HG03521 (cell line): ENCODE results near the gene CHRNA7.
"Not testable (repeated sequence)": the region's sequence is repeated elsewhere in the genome, so short reads cannot be mapped to it uniquely, and the experiment has no call there.

ENCODE experiments used
- ATAC-seq: cut with Tn5 transposase; IDR thresholded peaks from one replicate; pipeline ENCODE4 v1.9.1; 2021; ENCODE audit warnings: mild to moderate bottlenecking, moderate library complexity; ENCODE audit not compliant: unreplicated experiment

Gene CHRNA7

DNA sequence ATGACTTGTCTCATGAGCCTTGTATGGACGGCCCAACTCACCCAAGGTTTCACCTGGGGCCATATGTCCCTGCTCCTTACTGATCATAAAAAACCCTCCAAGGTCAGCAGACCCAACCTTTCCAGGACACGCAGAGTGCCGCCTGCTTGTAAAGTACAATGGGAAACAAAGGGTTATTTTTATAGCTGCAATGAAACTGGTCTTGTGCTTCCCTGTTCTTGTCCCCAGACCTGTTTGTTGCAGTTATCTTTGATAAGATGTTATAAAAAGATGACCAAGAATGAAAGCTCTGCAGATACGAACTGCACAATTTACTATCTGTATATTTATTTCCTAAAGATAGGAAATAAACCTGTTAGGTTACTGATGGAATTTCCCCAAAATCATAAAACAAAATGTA is 136.0 kb downstream of the CHRNA7 start:
- not testable (repeated sequence) for ATAC-seq

GRCh38 chr15:32167913-32168312 is 137.6 kb downstream of the CHRNA7 start:
- not testable (repeated sequence) for ATAC-seq

GRCh38 chr15:32180579-32180978 is 150.3 kb downstream of the CHRNA7 start:
- ATAC-seq: not testable (repeated sequence)

GRCh38 chr15:32193780-32194179 is 163.5 kb downstream of the CHRNA7 start:
- not testable (repeated sequence) for ATAC-seq

DNA sequence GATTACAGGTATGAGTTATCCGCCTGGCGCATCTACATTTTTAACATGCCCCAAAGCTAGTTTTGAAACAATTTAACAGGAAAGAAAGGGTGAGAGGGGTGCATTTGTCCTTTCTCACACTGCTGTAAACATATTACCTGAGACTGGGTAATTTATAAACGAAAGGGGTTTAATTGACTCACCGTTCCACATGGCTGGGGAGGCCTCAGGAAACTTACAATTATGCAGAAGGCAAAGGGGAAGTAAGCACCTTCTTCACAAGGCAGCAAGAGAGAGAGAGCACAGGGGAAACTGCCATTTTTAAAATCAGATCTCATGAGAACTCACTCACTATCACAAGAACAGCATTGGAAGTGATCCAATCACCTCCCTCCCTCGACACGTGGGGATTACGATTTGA is 165.9 kb downstream of the CHRNA7 start:
- not testable (repeated sequence) for ATAC-seq

- ATAC-seq: not testable (repeated sequence)
Observed at GRCh38 chr15:32198938-32199337, 168.6 kb downstream of the CHRNA7 start.

DNA sequence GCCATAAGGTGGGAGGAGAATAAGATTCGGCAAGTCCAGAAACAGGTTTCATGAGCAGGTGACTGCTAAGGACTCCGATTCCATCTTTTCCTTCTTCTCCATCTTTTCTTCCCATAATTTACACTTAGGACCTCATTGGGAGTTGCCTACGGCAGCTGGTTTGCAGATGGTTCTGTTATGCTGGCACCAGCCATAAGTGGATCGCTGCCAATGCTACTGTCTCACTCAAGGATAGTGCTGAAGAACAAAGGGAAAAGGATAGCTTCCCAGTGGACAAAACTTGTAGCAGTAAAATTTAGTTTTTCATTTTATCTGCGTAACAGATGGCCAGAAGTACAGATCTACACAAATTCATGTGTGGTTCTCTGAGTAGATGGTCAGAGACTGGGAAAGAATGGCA is 178.8 kb downstream of the CHRNA7 start:
- not testable (repeated sequence) for ATAC-seq

GRCh38 chr15:32218666-32219065 is 188.4 kb downstream of the CHRNA7 start:
- ATAC-seq: no peak
